Ishikawa (cell line): Measurements from ENCODE around the gene LTB4R2.

Experiments used
- CEBPB ChIP-seq: IDR thresholded peaks from 2 replicates; pipeline ENCODE4 v1.6.1; 2012
- CREB1 ChIP-seq: IDR thresholded peaks from 2 replicates; pipeline ENCODE4 v1.6.1; 2012; ENCODE audit warnings: low read depth
- EGR1 ChIP-seq: IDR thresholded peaks from 2 replicates; pipeline ENCODE4 v1.6.1; 2012
- EP300 ChIP-seq: IDR thresholded peaks from 2 replicates; pipeline ENCODE4 v1.6.1; 2012; ENCODE audit warnings: borderline replicate concordance
- FOXM1 ChIP-seq: IDR thresholded peaks from 2 replicates; pipeline ENCODE4 v1.6.1; 2012; ENCODE audit warnings: low read depth, borderline replicate concordance
- NFIC ChIP-seq: IDR thresholded peaks from 2 replicates; pipeline ENCODE4 v1.6.1; 2012
- RAD21 ChIP-seq: IDR thresholded peaks from 2 replicates; pipeline ENCODE4 v1.6.1; 2012; ENCODE audit warnings: low read depth
- TAF1 ChIP-seq: IDR thresholded peaks from 2 replicates; pipeline ENCODE4 v1.6.1; 2012; ENCODE audit warnings: low read depth, mild to moderate bottlenecking
- TCF12 ChIP-seq: IDR thresholded peaks from 2 replicates; pipeline ENCODE4 v1.6.1; 2012; ENCODE audit warnings: low read depth
- TEAD4 ChIP-seq: IDR thresholded peaks from 2 replicates; pipeline ENCODE4 v1.6.1; 2012
- YY1 ChIP-seq: IDR thresholded peaks from 2 replicates; pipeline ENCODE4 v1.6.1; 2012; ENCODE audit warnings: low read depth
- ZBTB7A ChIP-seq: IDR thresholded peaks from 2 replicates; pipeline ENCODE4 v1.6.1; 2012; ENCODE audit warnings: low read depth
- TF ChIP-seq, protein P1 (sequence below): IDR thresholded peaks from 2 replicates; pipeline ENCODE4 v1.6.1; 2012
- TF ChIP-seq, protein P2 (sequence below): IDR thresholded peaks from 2 replicates; pipeline ENCODE4 v1.6.1; 2012; ENCODE audit warnings: low read depth, mild to moderate bottlenecking
- TF ChIP-seq, protein P3 (sequence below): IDR thresholded peaks from 2 replicates; pipeline ENCODE4 v1.6.1; 2012

LTB4R2 gene

DNA sequence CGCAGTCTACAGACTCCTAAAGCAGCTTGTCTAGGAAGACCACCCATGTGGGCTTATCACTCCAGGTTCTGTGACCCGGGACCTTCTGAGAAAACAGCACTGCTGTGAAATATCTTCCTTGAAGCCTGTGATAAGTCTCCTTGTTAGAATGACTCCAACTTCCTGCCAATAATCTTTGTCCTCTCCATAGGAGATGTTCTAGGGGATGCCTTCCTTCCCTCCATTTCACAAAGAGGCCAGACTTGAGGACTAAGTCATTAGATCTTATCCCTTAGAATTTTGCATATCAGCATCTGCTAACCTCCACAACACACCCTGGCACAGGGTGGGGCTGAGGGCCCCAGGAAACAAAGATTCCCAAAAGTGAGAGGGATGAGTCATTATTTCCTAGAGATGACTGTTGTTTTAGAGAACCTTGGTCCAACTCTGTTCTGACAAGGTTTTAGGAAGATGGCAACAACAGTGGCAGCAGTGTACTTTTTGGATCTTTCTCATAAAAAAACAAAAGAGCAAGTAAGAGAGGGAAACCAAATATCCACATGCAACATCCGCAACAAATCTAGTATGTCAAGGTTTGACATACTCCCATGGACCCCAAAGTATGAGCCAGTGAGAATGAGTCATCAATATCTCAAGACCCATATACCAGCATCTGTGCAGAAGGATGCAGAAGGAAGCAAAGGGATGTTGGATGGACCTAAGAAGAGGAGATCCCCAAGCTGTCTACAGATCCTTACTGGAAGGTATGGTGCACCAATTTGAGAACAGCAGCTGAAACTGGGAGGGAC, 7.4 kb downstream of the LTB4R2 start:
- TF ChIP-seq, protein P1, sequence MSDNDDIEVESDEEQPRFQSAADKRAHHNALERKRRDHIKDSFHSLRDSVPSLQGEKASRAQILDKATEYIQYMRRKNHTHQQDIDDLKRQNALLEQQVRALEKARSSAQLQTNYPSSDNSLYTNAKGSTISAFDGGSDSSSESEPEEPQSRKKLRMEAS, result no peak
- TF ChIP-seq EGR1, result no peak

DNA sequence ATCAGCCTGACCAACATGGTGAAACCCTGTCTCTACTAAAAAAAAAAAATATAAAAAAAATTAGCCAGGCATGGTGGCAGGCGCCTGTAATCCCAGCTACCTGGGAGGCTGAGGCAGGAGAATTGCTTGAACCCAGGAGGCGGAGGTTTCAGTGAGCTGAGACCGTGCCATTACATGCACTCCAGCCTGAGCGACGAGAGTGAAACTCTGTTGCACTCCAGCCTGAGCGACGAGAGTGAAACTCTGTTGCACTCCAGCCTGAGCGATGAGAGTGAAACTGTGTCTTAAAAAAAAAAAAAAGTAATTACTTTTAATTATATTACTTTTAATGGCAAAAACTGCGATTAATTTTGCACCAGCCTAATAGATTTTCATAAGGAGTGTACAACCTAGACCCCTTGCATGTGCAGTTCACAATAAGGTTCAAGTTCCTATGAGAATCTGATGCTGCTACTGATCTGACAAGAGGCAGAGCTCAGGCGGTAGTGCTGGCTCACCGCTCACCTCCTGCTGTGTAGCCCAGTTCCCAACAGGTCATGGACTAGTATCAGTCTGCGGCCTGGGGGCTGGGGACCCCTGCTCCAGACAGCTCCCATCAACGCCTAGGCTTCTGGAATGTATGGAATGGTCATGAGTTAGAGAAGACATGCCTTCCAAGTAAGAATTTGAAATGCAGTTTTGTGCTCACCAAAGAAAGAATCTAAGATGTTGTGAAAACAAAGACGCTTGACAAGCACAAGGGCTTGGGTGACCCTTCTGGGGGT, 11.5 kb downstream of the LTB4R2 start:
- TF ChIP-seq EP300, result no peak
- TF ChIP-seq, protein P2, sequence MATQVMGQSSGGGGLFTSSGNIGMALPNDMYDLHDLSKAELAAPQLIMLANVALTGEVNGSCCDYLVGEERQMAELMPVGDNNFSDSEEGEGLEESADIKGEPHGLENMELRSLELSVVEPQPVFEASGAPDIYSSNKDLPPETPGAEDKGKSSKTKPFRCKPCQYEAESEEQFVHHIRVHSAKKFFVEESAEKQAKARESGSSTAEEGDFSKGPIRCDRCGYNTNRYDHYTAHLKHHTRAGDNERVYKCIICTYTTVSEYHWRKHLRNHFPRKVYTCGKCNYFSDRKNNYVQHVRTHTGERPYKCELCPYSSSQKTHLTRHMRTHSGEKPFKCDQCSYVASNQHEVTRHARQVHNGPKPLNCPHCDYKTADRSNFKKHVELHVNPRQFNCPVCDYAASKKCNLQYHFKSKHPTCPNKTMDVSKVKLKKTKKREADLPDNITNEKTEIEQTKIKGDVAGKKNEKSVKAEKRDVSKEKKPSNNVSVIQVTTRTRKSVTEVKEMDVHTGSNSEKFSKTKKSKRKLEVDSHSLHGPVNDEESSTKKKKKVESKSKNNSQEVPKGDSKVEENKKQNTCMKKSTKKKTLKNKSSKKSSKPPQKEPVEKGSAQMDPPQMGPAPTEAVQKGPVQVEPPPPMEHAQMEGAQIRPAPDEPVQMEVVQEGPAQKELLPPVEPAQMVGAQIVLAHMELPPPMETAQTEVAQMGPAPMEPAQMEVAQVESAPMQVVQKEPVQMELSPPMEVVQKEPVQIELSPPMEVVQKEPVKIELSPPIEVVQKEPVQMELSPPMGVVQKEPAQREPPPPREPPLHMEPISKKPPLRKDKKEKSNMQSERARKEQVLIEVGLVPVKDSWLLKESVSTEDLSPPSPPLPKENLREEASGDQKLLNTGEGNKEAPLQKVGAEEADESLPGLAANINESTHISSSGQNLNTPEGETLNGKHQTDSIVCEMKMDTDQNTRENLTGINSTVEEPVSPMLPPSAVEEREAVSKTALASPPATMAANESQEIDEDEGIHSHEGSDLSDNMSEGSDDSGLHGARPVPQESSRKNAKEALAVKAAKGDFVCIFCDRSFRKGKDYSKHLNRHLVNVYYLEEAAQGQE, result no peak
- no peak for TF ChIP-seq TAF1
- no peak for TF ChIP-seq TEAD4
- no peak for TF ChIP-seq NFIC
- TF ChIP-seq, protein P3, sequence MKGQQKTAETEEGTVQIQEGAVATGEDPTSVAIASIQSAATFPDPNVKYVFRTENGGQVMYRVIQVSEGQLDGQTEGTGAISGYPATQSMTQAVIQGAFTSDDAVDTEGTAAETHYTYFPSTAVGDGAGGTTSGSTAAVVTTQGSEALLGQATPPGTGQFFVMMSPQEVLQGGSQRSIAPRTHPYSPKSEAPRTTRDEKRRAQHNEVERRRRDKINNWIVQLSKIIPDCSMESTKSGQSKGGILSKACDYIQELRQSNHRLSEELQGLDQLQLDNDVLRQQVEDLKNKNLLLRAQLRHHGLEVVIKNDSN, result no peak
- no peak for TF ChIP-seq RAD21

DNA sequence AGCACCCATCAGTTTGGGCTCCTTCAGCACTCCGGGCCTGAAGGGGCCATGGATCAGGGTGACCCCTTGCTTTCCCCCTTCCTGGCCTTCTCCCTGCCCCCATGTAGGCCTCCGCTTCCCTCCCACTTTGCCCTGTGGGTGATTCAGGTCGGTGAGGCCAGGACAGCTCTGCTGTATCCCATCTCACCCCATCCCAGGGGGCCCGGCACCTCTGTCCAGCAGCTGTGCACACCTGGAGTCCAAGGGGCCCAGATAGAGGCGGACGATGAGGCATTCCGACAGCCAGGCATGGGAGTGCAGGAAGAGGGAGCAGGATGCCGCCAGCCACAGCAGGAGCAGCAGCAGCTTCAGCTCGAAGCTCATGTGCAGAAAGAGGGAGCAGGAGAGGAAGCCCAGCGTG, 12.7 kb downstream of the LTB4R2 start:
- no peak for TF ChIP-seq TEAD4
- no peak for TF ChIP-seq TAF1
- no peak for TF ChIP-seq ZBTB7A
- no peak for TF ChIP-seq CEBPB
- no peak for TF ChIP-seq RAD21

DNA sequence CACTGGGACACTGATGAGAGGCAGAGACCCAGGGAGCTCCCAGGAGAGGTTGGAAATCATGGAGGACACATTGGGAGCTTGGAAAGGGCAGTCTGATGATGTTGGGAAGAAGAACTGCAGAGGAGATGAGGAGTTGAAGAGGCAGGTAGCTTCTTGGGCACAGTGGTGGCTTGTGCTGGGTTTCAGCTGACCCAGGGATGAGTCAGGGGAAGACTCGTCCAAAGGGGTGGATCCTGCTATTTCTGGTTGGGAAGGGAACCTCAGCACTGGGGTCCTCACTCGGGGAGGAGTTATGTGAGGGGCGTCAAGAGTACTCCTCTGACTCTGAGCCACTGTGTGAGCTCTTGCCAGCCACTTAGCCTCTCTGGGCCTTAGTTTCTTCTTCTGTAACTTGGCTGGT, 13.4 kb downstream of the LTB4R2 start:
- TF ChIP-seq CEBPB, result no peak
- no peak for TF ChIP-seq TEAD4
- TF ChIP-seq, protein P2, result no peak
- TF ChIP-seq EP300, result no peak
- no peak for TF ChIP-seq TCF12
- TF ChIP-seq, protein P3, result no peak
- TF ChIP-seq CREB1, result no peak
- no peak for TF ChIP-seq EGR1
- no peak for TF ChIP-seq YY1

DNA sequence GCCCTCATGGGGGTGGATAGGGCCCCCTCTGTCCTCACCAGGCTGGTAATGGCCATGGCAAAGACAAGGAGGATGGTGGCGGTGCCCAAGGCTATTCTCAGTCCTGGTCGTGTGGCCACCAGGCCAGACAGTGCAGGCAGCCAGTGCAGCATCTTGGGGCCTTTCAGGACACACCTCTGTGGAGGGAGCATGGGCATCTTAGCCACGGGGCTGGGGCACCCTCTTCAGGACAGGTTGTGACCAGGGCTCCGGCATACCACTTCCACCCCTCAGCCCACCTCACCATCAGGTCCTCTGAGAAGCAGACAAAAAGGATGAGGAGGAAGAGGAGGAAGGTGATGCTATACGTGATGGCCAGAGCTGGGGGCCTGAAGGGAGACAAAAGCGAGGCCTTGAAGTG, 14.1 kb downstream of the LTB4R2 start:
- TF ChIP-seq TCF12 (no peak), EGR1 (no peak), RAD21 (no peak), TEAD4 (no peak)
- TF ChIP-seq, protein P1, result no peak

DNA sequence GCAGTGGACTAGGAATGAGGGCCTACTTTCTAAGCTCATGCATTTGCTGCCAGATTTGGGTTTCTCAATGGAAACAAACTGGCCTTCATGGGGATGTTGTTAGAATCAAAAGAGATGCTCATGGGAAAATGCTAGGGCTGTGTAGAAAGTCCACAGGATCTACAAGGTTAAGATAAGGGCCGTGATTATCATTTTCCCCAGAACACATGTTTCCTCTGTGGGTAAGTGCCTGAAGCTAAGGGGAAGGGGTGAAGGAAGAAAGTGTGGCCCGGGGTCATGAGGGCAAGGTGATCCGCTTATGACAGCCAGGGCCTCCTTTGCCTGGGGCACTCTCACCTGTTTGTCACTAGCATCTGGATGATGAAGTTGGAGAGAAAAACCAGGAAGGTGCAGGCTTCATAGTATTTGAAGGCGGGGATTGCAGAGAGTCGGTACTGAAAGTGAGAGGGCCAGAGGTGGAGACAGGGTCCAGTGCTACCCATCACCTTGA, 15.1 kb downstream of the LTB4R2 start:
- TF ChIP-seq RAD21 (no peak), TEAD4 (no peak)
- TF ChIP-seq, protein P1, result no peak

DNA sequence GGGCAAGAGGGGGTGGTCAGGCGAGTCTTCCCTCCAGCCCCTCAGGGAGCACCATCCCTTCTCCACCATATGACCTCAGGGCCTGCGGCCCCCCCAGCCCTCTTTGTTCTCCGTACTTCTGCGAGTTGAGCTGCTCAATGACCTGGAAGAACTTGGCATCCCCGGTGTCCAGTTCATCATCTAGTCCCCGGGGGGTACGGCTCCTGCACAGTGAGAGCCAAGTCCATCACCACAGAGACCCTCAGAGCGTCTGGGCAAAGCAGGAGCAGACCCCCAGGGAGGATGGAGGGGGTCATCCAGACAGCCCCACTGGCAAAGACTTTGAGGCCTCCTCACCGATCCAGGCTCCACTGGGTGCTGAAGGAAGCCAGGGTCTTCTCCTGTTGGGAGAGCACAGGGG, 16.0 kb downstream of the LTB4R2 start:
- TF ChIP-seq CREB1, result no peak
- no peak for TF ChIP-seq FOXM1
- TF ChIP-seq, protein P1, result no peak
- no peak for TF ChIP-seq TEAD4
- TF ChIP-seq CEBPB, result no peak
- TF ChIP-seq NFIC, result no peak
- no peak for TF ChIP-seq ZBTB7A
- TF ChIP-seq YY1, result no peak
- TF ChIP-seq, protein P3, result no peak
- no peak for TF ChIP-seq RAD21
- no peak for TF ChIP-seq EP300
- TF ChIP-seq, protein P2, result no peak
